Skin epidermis (tissue), 12 donors: ENCODE results near the gene INTS11.

ENCODE experiments used
- H3K27ac ChIP-seq, 21 experiments: fragments of 200-600 bp; sonication (generic) in 11 of 21; one replicate each; pipeline ENCODE4 v1.5.0; 2020; ENCODE audit warnings: mild to moderate bottlenecking in 3 of 21, inconsistent platforms in 2 of 21, moderate library complexity in 2 of 21
- H3K4me3 ChIP-seq, 7 experiments: fragments of 200-600 bp; sonication (generic) in 2 of 7; one replicate each; pipeline ENCODE4 v1.5.0; 2020; ENCODE audit warnings: inconsistent platforms in 2 of 7, mild to moderate bottlenecking in 2 of 7, moderate library complexity in 1 of 7

The INTS11 gene

DNA sequence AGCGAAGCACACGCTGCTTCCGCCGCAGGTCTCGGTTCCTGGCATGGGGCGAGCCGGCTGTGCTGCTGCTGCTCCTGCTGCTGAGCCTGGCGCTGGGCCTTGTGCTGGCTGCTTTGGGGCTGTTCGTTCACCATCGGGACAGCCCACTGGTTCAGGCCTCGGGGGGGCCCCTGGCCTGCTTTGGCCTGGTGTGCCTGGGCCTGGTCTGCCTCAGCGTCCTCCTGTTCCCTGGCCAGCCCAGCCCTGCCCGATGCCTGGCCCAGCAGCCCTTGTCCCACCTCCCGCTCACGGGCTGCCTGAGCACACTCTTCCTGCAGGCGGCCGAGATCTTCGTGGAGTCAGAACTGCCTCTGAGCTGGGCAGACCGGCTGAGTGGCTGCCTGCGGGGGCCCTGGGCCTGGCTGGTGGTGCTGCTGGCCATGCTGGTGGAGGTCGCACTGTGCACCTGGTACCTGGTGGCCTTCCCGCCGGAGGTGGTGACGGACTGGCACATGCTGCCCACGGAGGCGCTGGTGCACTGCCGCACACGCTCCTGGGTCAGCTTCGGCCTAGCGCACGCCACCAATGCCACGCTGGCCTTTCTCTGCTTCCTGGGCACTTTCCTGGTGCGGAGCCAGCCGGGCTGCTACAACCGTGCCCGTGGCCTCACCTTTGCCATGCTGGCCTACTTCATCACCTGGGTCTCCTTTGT, 9.2 kb upstream of the INTS11 start:
- H3K4me3 ChIP-seq = peak overlapping the region in 1 of 7 experiments; percentile 7
- H3K27ac ChIP-seq = no peak overlapping the region

GRCh38 chr1:1332774-1333480, 8.5 kb upstream of the INTS11 start:
- Histone ChIP-seq H3K4me3 (peak overlapping the region in 1 of 7 experiments; percentile 7), H3K27ac (no peak overlapping the region)

DNA sequence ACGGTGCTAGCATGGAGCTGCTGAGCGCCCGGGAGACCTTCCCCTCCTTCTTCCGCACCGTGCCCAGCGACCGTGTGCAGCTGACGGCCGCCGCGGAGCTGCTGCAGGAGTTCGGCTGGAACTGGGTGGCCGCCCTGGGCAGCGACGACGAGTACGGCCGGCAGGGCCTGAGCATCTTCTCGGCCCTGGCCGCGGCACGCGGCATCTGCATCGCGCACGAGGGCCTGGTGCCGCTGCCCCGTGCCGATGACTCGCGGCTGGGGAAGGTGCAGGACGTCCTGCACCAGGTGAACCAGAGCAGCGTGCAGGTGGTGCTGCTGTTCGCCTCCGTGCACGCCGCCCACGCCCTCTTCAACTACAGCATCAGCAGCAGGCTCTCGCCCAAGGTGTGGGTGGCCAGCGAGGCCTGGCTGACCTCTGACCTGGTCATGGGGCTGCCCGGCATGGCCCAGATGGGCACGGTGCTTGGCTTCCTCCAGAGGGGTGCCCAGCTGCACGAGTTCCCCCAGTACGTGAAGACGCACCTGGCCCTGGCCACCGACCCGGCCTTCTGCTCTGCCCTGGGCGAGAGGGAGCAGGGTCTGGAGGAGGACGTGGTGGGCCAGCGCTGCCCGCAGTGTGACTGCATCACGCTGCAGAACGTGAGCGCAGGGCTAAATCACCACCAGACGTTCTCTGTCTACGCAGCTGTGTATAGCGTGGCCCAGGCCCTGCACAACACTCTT, 7.7 kb upstream of the INTS11 start:
- no peak overlapping the region for H3K27ac ChIP-seq
- peak overlapping the region in 1 of 7 experiments; percentile 11 for H3K4me3 ChIP-seq

DNA sequence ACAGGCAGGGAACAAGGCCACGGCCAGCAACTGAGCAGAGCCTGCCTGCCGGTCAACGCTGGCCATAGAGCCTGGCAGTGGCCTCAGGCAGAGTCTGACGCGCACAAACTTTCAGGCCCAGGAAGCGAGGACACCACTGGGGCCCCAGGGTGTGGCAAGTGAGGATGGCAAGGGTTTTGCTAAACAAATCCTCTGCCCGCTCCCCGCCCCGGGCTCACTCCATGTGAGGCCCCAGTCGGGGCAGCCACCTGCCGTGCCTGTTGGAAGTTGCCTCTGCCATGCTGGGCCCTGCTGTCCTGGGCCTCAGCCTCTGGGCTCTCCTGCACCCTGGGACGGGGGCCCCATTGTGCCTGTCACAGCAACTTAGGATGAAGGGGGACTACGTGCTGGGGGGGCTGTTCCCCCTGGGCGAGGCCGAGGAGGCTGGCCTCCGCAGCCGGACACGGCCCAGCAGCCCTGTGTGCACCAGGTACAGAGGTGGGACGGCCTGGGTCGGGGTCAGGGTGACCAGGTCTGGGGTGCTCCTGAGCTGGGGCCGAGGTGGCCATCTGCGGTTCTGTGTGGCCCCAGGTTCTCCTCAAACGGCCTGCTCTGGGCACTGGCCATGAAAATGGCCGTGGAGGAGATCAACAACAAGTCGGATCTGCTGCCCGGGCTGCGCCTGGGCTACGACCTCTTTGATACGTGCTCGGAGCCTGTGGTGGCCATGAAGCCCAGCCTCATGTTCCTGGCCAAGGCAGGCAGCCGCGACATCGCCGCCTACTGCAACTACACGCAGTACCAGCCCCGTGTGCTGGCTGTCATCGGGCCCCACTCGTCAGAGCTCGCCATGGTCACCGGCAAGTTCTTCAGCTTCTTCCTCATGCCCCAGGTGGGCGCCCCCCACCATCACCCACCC, 6.9 kb upstream of the INTS11 start, which contains the start of gene TAS1R3:
TAS1R3 (plus strand) TSS at position 213 of the 898 bp plus-strand sequence; CDS start at position 279, 66 bp downstream.
- Histone ChIP-seq H3K27ac (peak within 1 kb of the TSS in 2 of 21 experiments; percentile 11 to 22), H3K4me3 (peak within 1 kb of the TSS in 1 of 7 experiments; percentile 11)

DNA sequence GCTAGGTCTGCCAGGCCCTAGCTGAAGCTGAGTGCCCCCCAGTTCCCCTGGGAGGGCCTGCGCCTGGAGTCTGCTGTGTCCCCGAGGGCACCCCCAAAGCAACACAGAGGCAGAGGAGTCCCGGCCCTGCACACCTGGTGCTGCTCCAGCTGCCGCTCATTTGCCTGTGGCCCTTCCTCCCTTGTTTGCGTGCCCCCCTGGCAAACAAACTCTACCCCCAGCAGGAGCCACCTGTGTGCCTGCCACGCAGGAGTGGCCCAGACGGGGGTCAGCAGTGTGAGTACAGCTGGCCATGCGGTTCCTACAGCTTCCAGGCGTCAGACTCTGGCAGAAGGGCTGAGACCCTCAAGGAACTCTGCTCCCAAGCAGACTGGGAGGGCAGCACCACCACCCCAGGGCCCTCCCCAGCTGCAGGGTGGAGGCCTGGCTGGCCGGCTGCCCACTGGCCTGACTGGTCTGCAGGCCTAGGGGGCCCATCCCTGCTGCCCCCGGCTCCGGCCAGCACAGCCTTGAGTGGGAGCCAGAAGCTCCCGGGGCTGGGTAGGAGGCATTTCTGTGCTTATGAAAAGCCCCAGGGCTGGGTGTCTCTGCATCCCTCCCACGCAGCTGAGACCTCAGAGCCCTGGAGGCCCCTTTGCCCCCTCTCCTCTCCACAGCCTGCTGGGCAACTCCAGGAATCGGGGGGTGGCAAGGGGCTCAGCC, 6.1 kb upstream of the INTS11 start:
- peak overlapping the region in 1 of 21 experiments; percentile 22 for H3K27ac ChIP-seq

DNA sequence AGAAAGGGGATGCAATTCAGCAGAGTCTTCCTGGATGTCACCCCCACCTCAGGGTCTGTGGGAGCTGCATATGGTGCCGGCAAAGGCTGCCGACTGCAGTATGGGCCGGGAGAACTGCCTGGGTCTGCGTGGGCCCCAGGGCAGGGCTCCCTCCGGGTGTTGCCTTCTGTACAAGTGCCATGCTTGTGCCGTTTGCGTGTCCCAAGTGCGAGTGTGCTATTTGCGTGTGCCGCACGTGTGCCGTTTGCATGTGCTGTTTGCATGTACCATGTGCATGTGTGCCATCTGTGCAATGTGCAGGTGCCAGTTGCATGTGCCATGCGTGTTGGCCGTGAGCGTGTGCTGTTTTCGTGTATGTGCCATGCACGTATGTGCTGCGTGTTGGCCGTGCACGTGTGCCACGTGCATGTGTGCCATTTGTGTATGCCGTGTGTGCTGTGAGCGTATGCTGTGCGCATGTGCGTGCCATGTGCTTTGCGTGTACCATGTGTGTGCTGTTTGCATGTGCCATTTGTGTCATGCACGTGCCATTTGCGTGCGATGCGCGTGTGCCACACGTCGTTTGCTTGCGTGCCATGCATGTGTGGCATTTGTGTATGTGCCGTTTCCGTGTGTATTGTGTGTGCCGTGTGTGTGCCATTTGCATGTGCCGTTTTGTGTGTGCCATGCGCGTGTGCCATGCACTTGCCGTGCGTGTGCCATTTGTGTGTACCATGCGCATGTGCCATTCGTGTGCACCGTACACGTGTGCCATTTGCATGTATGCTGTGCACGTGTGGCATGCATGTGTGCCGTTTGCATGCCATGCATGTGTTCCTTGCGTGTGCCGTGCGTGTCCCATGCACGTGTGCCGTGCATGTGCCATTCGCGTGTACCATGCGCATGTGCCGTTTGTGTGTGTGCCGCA, 5.1 kb upstream of the INTS11 start:
- no peak overlapping the region for H3K4me3 ChIP-seq
- no peak overlapping the region for H3K27ac ChIP-seq

More for the DNA sequence above, 6.1 kb upstream of the INTS11 start:
- no peak overlapping the region for H3K4me3 ChIP-seq

DNA sequence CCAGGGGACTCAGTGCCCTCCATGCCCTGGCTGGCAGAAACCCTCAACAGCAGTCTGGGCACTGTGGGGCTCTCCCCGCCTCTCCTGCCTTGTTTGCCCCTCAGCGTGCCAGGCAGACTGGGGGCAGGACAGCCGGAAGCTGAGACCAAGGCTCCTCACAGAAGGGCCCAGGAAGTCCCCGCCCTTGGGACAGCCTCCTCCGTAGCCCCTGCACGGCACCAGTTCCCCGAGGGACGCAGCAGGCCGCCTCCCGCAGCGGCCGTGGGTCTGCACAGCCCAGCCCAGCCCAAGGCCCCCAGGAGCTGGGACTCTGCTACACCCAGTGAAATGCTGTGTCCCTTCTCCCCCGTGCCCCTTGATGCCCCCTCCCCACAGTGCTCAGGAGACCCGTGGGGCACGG, 3.8 kb upstream of the INTS11 start:
- Histone ChIP-seq H3K4me3 (no peak overlapping the region), H3K27ac (no peak overlapping the region)

- Histone ChIP-seq H3K27ac (no peak overlapping the region), H3K4me3 (no peak overlapping the region)
These were observed 2.8 kb upstream of the INTS11 start for GRCh38 chr1:1327291-1327690.

GRCh38 chr1:1326075-1326605, 1.7 kb upstream of the INTS11 start:
- Histone ChIP-seq H3K27ac (peak overlapping the region in 13 of 21 experiments; percentile 86 to 96 (median 92)), H3K4me3 (peak overlapping the region in 4 of 7 experiments; percentile 86 to 97 (median 90))

DNA sequence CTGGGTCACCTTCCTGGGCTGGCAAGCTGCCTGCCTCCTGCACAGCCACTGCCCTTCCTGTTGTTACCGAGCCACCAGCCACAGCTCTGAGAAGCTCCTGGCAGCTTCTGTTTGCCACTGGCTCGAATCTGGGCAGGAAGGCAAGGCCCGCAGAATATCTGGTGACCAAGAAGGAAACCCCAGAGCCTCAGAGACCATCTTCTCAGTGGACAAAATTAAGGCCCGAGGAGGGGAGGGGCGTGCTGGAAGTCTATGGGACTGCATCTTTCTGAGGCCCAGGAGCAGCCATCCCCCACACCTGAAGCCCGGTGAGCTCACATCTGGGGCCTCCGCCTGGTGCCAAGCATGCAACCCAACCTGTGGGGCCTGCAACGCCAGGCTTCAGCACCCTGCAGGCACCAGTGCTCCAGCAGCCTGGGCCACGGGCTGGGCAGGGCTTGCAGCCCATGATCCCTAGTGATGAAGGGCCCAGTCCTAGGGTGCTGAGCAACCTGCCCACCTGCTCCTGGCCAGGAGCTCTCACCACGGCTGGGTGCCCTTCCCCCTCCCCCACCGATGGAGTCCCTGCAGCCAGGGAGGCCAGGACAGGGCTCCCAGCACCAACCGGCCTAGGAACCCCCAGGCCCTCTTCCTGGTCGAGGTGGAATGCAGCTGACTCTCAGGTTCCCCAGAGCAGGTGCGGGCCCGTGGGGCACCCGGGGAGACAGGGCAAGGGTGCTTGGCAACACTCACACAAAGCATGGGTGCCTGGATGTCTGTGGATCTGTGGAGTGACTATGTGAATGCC, 1.0 kb upstream of the INTS11 start:
- H3K4me3 ChIP-seq = peak overlapping the region; percentile 82 to 97 (median 89)
- peak overlapping the region in 20 of 21 experiments; percentile 76 to 96 (median 90) for H3K27ac ChIP-seq

- H3K4me3 ChIP-seq = peak overlapping the region; percentile 82 to 97 (median 89)
- H3K27ac ChIP-seq = peak overlapping the region; percentile 47 to 96 (median 91)
These were observed 356 bp downstream of the INTS11 start for GRCh38 chr1:1324084-1324523.

- H3K4me3 ChIP-seq = peak overlapping the region in 1 of 7 experiments; percentile 3
- H3K27ac ChIP-seq = no peak overlapping the region
These were observed 1.5 kb downstream of the INTS11 start for GRCh38 chr1:1322952-1323351.

DNA sequence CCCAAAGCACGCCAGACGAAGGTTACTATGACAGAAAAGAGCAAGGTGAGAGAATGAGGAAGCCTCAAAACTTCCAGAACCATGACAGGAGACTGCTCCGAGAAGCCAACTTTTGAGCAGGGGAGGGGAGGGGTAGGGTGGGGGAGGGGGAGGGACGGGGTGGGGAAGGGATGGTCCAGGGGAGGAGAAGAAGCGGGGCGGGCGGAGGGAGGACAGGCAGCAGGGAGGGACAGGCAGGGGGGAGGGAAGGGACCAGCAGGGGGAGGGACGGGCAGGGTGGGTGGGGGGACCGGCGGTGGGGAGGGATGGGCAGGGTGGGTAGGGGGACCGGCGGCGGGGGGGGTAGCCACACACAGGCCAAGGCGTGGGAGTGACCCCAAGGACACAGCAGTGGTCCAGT, 2.0 kb downstream of the INTS11 start:
- Histone ChIP-seq H3K4me3 (no peak overlapping the region), H3K27ac (no peak overlapping the region)

DNA sequence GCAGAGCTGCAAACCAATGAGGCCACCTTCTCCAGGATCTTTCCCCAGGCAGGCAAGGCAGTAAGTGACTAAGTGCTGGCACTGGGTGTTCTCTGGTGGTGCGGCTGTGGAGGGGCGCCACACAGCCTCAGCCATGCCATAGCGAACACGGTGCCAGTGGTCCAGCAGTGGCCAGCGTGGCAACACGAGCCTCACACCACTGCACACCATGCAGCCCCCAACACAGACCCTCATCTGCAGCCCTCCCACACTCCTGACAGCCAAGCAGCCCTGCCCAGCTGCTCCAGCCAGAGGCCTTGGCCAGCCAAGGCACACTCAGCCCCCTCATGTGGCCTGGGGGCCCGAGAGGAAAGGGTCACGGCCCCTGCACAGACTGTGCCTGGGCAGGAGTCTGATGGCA, 3.0 kb downstream of the INTS11 start:
- Histone ChIP-seq H3K4me3 (no peak overlapping the region), H3K27ac (peak overlapping the region in 1 of 21 experiments; percentile 7)

GRCh38 chr1:1320666-1321448, 3.6 kb downstream of the INTS11 start:
- Histone ChIP-seq H3K27ac (peak overlapping the region in 1 of 21 experiments; percentile 23), H3K4me3 (no peak overlapping the region)

DNA sequence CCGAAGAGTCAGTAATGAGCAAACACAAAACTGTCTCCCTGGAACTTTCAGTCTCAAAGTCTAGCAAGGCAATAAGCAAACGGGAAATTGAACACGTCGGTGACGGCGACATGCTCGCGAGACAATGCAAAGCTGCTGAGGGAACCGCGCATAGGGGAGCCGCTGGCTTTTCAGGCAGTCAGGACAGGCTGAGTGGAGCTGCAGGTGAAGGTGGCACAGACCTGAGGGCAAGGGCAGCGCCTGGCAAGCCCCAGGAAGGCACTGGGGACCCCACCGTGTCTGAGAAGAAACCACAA, 4.9 kb downstream of the INTS11 start:
- Histone ChIP-seq H3K27ac (no peak overlapping the region), H3K4me3 (no peak overlapping the region)
